Fibroblast of skin of abdomen (primary cell): ENCODE data around the gene CGN.

Source experiments
- DNase-seq: peaks from one replicate; pipeline ENCODE4 v3.0.0-alpha.2; 2013

CGN gene

DNA sequence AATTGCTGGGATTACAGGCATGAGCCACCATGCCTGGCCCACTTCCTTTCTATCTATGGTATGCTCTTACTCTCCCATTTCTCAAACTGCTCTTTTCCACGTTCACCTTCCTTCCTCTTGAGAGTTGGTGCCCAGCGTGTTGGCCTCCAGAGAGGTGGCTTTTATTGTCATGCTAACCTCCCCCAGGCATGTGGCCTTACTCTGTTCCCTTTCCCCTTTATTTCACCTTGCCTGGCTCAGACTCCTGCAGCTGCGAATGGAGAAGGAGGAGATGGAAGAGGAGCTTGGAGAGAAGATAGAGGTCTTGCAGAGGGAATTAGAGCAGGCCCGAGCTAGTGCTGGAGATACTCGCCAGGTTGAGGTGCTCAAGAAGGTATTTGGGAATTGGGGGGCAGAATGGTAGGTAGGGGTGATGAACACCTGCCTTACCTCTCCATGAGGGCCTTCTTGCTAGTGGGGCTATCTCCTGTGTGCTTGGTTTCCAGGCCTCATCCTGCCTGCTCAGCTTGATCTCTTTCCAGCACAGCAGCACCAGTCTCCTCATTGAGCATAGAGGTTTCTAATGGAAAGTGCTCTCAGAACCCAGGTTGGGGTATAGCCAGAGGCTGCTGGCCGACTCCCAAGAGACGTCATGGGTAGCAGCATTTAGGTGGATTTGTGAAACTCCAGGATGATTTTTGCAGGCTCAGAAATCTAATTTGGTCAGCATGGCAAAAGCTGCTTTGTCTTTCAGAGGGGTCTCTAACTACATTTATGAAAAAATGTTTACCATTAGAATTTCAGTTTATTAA, 15.7 kb downstream of the CGN start:
- DNase-seq: no peak

- no peak for DNase-seq
These were observed 18.1 kb downstream of the CGN start for GRCh38 chr1:151529211-151529702.

GRCh38 chr1:151529781-151530180, 18.6 kb downstream of the CGN start:
- no peak for DNase-seq

DNA sequence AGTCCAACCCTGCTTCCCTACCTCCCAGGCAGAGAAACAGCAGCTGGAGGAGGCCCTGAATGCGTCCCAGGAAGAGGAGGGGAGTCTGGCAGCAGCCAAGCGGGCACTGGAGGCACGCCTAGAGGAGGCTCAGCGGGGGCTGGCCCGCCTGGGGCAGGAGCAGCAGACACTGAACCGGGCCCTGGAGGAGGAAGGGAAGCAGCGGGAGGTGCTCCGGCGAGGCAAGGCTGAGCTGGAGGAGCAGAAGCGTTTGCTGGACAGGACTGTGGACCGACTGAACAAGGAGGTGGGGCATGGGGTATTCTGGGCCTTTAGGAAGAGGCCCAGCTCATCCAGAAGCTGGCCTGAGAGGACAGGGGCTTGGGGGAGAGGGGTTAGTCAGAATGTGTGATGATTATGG, 19.3 kb downstream of the CGN start:
- no peak for DNase-seq

GRCh38 chr1:151533870-151534269, 22.7 kb downstream of the CGN start:
- no peak for DNase-seq

DNA sequence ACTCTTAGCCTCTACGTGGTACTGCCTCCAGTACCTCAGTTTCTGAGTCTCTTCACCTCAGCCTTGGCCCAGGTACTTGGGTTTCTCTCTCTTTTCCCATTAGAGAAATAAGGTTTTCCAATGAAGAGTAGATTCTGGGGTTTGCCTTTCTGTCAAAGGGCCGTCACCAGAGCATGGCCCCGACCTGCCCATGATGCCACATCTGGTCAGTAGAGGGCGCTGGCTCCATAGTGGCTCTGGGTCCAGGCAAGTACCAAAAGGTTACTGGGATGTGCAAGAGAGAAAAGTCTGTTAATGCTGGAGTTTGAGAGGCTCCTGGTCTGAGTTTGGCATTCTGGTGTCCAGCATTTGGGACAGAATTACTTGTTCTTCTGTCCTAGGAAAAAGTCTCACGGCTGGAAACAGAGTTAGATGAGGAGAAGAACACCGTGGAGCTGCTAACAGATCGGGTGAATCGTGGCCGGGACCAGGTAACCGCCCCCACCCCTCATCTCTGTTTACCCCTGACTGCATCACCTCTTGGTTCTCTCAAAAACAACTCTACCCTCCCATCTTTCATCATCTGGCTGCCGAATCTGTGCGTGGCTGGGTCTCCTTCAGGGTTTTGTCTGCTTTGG, 23.6 kb downstream of the CGN start:
- DNase-seq: peak; percentile 61

GRCh38 chr1:151535326-151536271, 24.4 kb downstream of the CGN start:
- peak; percentile 34 for DNase-seq

DNA sequence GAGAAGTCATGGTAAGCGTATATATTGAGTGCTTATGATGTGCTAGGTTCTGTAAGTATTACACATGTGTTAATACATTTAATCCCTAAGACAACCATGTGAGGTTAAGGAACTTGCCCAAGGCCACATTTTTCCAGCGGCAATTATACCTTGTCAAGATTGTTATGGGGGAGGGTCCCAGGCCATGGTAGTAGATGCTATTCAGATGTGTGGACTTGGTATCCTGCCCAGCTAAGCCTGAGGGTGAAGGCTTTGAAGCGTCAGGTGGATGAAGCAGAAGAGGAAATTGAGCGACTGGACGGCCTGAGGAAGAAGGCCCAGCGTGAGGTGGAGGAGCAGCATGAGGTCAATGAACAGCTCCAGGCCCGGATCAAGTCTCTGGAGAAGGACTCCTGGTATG, 25.3 kb downstream of the CGN start:
- DNase-seq: no peak

GRCh38 chr1:151537112-151537511, 25.9 kb downstream of the CGN start:
- DNase-seq: peak; percentile 98

GRCh38 chr1:151539321-151540020, 28.3 kb downstream of the CGN start:
- DNase-seq: peak; percentile 87

GRCh38 chr1:151540021-151540981, 29.1 kb downstream of the CGN start, which contains the start of gene TUFT1:
Gene TUFT1 (plus strand): TSS chr1:151540309. CDS start chr1:151540367, 58 bp downstream.
- DNase-seq: peak; percentile 91

DNA sequence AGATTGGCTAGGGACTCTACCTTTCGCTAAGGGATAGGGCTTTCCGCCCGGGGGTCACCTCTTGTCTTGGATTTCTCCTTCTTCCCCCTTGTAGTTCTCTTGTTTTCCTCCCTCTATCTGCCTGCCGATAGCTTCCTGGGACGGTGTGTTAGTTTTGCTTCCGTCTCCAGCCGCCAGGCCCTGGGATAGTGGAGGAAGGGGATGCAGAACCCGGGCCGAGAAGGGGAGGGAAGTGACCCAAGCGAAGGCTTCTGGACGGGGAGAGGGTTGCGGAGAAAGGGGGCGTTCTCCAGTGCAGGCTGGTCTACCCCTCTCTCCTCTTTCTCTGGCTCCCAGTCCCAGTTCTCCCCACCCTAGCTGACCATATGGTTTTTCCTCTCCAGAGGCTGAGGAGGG, 29.8 kb downstream of the CGN start:
- DNase-seq: no peak

GRCh38 chr1:151541752-151542151, 30.6 kb downstream of the CGN start:
- no peak for DNase-seq

DNA sequence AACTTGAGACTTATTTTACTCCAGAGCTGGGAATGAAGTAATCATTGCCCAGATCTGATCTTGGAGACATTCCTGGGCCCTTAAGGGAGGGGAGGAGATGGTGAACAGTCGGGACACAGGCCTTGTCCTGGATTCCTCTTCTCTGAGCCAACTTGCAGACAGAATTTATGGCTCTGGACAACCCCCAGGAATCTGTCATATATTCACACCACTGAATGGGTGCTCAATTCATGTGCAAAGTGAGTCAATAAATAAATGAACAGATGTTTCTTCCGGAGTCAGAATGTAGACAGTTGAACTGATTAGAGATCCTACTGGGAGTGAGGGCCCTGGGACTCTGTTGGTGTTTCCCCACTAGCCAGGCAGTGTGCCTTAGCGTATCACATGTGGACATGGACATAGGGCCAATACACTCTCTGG, 31.5 kb downstream of the CGN start:
- peak; percentile 98 for DNase-seq

- DNase-seq: no peak
These were observed 34.4 kb downstream of the CGN start for GRCh38 chr1:151545542-151545941.

DNA sequence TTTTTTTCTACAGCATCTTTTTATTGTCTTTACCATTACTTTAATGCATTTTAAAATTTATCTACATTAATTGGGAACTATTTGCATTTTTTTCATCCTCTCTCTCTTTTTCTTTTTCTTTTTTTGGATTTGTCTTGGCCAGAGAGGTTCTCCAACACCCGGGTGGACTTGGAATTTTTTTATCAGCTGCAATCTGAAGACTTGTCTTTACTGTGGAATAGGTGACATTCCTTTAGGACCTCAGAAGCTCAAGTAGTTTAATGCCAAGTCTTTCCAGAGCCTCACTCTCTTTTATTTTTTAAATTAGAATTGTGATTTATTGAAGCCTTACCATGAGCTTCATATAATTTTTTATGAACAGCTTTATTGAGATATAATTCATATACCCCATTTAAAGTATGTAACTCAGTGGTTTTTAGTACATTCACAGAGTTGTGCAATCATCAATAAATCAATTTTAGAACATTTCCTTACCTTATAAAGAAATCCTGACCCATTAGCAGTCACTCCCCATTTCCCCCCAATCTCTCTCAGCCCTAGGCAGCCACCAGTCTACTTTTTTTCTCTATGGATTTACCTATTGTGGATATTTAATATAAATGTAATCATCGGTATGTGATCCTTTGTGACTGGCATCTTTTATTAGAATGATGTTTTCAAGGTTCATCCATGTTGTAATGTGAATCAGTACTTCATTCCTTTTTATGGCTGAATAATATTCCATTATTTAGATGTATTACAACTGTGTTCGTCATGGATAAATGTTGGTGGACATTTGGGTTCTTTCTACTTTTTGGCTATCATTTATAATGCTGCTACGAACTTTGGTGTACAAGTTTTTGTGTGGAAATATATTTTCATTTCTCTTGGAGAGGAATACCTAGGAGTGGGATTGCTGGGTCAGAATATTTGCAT, 35.1 kb downstream of the CGN start:
- peak; percentile 42 for DNase-seq

GRCh38 chr1:151547119-151547899, 36.1 kb downstream of the CGN start:
- DNase-seq: peak; percentile 97

DNA sequence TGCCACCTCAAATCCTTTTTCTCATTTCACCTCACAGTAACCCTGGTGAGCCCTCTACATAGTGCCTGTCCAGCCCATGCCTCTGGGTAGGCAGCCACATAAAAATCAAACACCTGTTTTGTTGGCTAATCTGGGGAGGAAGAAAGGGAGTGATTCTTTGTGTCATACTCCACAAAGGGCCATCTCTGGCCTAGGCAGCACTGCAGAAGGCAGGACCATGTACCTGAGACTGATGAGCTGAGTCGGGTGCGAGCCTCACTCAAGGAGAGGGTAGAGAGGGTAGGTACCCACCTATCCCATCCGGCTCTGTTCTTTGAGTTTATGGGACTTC, 36.7 kb downstream of the CGN start:
- no peak for DNase-seq

- DNase-seq: no peak
These were observed 38.0 kb downstream of the CGN start for GRCh38 chr1:151549199-151549598.
